Left renal pelvis (tissue), 4 donors: Measurements from ENCODE around the gene APC2. TPM values are rescaled to one million over a fixed set of nuclear protein-coding genes. Genes with fewer than 3 reads are reported as not detected.
"Not testable (repeated sequence)": the region's sequence is repeated elsewhere in the genome, so short reads cannot be mapped to it uniquely, and the experiment has no call there.

ENCODE experiments used
- DNase-seq, 4 donors: peaks; one replicate each; pipeline ENCODE4 v3.0.0-alpha.2; 2013; ENCODE audit warnings: low read depth in 4 of 4, low spot score in 3 of 4
- polyA plus RNA-seq, 4 donors: library from polyadenylated mRNA; unstranded; fragments of 120-200 nt; gene quantifications; one replicate each; pipeline ENCODE4 v1.2.1, GENCODE V29; 2013; ENCODE audit not compliant: insufficient read length in 4 of 4

Gene APC2
- polyA plus RNA-seq, 4 donors, result 1.0 to 1.5 (median 1.2) TPM

GRCh38 chr19:1412323-1412923 lies 37.5 kb upstream of the APC2 start:
- DNase-seq, result no peak

- DNase-seq, result no peak
These were observed 36.7 kb upstream of the APC2 start for GRCh38 chr19:1412995-1413800.

- DNase-seq, result no peak
These were observed 33.7 kb upstream of the APC2 start for GRCh38 chr19:1416014-1416841.

- no peak for DNase-seq
These were observed 32.8 kb upstream of the APC2 start for GRCh38 chr19:1417145-1417544.

GRCh38 chr19:1417681-1418495 lies 32.0 kb upstream of the APC2 start:
- DNase-seq, result no peak

- DNase-seq, result no peak
These were observed 31.5 kb upstream of the APC2 start for GRCh38 chr19:1418496-1418775.

- DNase-seq, result no peak
These were observed 30.8 kb upstream of the APC2 start for GRCh38 chr19:1418951-1419738.

GRCh38 chr19:1420085-1420484 lies 29.8 kb upstream of the APC2 start:
- DNase-seq, result not testable (repeated sequence)

- no peak for DNase-seq
These were observed 29.3 kb upstream of the APC2 start for GRCh38 chr19:1420590-1420989.

GRCh38 chr19:1421218-1421957 lies 28.5 kb upstream of the APC2 start:
- no peak for DNase-seq

GRCh38 chr19:1421958-1422305 lies 28.0 kb upstream of the APC2 start:
- DNase-seq, result no peak

- DNase-seq, result no peak
These were observed 27.6 kb upstream of the APC2 start for GRCh38 chr19:1422360-1422759.

- no peak for DNase-seq
These were observed 27.0 kb upstream of the APC2 start for GRCh38 chr19:1422943-1423342.

GRCh38 chr19:1423436-1424191 lies 26.3 kb upstream of the APC2 start:
- no peak for DNase-seq

GRCh38 chr19:1424192-1424955 lies 25.5 kb upstream of the APC2 start:
- no peak for DNase-seq

GRCh38 chr19:1425102-1425837 lies 24.7 kb upstream of the APC2 start:
- no peak for DNase-seq

GRCh38 chr19:1425902-1426301 lies 24.0 kb upstream of the APC2 start:
- no peak for DNase-seq
